ENCODE measurements around the gene ZNF302. TPM values are rescaled to one million over a fixed set of nuclear protein-coding genes. Genes with fewer than 3 reads are reported as not detected.

Gene ZNF302
- polyA plus RNA-seq, 1 donor from 2014 or later, result 107 TPM

DNA sequence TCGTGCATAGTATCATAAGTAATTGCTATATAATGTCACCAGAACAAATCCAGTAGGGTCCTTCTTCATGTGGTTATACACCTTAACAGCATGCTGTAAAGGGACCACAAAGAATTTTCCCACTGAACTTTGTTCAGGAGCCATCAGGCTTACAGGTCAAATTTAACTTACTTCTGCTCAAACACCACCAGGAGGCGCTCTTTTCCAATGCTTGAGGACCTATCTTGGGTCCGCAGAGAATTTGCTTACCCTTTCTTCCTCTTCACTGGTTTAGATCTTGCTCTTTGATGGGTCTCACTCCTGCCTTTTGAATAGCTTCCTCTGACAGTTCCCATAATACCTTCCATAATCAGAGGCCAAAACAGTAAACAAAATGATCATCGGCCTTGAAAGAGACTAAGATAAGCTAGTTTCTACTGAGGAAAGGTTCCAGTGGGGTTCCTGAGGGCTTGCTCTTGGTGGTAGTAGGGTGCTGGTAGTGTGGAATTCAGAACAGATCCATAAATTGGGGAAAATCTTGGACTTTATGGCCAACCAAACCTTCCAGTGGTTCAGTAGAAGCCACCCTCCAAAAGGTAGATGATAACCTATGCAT lies 37.9 kb upstream of the ZNF302 start:
- no peak overlapping the region for H3K27ac ChIP-seq (ENCODE audit: low read length)
- H3K4me2 ChIP-seq (ENCODE audit: low read length), result no peak overlapping the region
- no peak overlapping the region for H3K9ac ChIP-seq (ENCODE audit: low read length)
- H3K27me3 ChIP-seq (ENCODE audit: insufficient read depth, low read depth, low read length), result no peaks in the 10 kb centered on the region
- H3K9me3 ChIP-seq (ENCODE audit: low read length), result no peaks in the 10 kb centered on the region
- no peaks in the 10 kb centered on the region for H3K79me2 ChIP-seq (replicated peaks; ENCODE audit: insufficient read depth, low read length)
- no peaks in the 10 kb centered on the region for H3K9me2 ChIP-seq (ENCODE audit: insufficient read depth, low read length)
- H2AFZ ChIP-seq (ENCODE audit: low read depth, low read length), result no peak overlapping the region
- H3K36me3 ChIP-seq (ENCODE audit: insufficient read depth, low read length), result no peaks in the 10 kb centered on the region
- H3F3A ChIP-seq (ENCODE audit: insufficient read depth, low read length, poor library complexity, severe bottlenecking), result no peaks in the 10 kb centered on the region
- no peaks in the 10 kb centered on the region for H4K20me1 ChIP-seq (ENCODE audit: insufficient read depth)
- TF ChIP-seq EP300 (conservative IDR thresholded peaks at IDR 0.05; ENCODE audit: poor library complexity, severe bottlenecking) (no peak), SMC3 (conservative IDR thresholded peaks at IDR 0.05; ENCODE audit: poor library complexity) (peak; percentile 67), POLR2AphosphoS5 (IDR thresholded peaks at IDR 0.05) (no peak), RAD21 (conservative IDR thresholded peaks at IDR 0.05) (peak; percentile 66), MXI1 (conservative IDR thresholded peaks at IDR 0.05; ENCODE audit: poor library complexity, severe bottlenecking) (no peak), TAF1 (IDR thresholded peaks at IDR 0.05; ENCODE audit: low read depth) (no peak), EZH2 (IDR thresholded peaks at IDR 0.05; ENCODE audit: borderline replicate concordance, insufficient read depth, low read length, poor library complexity, severe bottlenecking) (no peak)
- TF ChIP-seq, protein P1, sequence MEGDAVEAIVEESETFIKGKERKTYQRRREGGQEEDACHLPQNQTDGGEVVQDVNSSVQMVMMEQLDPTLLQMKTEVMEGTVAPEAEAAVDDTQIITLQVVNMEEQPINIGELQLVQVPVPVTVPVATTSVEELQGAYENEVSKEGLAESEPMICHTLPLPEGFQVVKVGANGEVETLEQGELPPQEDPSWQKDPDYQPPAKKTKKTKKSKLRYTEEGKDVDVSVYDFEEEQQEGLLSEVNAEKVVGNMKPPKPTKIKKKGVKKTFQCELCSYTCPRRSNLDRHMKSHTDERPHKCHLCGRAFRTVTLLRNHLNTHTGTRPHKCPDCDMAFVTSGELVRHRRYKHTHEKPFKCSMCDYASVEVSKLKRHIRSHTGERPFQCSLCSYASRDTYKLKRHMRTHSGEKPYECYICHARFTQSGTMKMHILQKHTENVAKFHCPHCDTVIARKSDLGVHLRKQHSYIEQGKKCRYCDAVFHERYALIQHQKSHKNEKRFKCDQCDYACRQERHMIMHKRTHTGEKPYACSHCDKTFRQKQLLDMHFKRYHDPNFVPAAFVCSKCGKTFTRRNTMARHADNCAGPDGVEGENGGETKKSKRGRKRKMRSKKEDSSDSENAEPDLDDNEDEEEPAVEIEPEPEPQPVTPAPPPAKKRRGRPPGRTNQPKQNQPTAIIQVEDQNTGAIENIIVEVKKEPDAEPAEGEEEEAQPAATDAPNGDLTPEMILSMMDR (IDR thresholded peaks at IDR 0.05; ENCODE audit: poor library complexity, severe bottlenecking), result peak; percentile 67
- TF ChIP-seq, protein P2, sequence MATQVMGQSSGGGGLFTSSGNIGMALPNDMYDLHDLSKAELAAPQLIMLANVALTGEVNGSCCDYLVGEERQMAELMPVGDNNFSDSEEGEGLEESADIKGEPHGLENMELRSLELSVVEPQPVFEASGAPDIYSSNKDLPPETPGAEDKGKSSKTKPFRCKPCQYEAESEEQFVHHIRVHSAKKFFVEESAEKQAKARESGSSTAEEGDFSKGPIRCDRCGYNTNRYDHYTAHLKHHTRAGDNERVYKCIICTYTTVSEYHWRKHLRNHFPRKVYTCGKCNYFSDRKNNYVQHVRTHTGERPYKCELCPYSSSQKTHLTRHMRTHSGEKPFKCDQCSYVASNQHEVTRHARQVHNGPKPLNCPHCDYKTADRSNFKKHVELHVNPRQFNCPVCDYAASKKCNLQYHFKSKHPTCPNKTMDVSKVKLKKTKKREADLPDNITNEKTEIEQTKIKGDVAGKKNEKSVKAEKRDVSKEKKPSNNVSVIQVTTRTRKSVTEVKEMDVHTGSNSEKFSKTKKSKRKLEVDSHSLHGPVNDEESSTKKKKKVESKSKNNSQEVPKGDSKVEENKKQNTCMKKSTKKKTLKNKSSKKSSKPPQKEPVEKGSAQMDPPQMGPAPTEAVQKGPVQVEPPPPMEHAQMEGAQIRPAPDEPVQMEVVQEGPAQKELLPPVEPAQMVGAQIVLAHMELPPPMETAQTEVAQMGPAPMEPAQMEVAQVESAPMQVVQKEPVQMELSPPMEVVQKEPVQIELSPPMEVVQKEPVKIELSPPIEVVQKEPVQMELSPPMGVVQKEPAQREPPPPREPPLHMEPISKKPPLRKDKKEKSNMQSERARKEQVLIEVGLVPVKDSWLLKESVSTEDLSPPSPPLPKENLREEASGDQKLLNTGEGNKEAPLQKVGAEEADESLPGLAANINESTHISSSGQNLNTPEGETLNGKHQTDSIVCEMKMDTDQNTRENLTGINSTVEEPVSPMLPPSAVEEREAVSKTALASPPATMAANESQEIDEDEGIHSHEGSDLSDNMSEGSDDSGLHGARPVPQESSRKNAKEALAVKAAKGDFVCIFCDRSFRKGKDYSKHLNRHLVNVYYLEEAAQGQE (IDR thresholded peaks at IDR 0.05; ENCODE audit: borderline replicate concordance), result no peak
- no peak overlapping the region for H3K4me3 ChIP-seq (ENCODE audit: low read length)

DNA sequence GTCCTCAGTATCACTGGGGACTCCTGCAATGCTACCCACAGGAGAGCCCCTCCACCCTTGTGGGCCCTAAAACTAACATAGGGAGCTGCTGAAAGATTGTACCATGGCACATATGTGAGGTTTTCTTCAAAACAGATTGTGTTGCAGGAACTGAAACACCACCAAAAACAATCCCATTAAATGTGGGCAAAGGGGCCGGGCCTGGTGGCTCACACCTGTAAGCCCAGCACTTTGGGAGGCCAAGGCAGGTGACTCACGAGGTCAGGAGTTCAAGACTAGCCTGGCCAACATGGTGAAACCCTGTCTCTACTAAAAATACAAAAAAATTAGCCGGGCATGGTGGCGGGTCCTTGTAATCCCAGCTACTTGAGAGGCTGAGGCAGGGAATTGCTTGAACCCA lies 35.2 kb upstream of the ZNF302 start:
- H3K9me2 ChIP-seq (ENCODE audit: insufficient read depth, low read length), result no peaks in the 10 kb centered on the region
- no peak overlapping the region for H3K27ac ChIP-seq (ENCODE audit: low read length)
- no peak overlapping the region for H3K9ac ChIP-seq (ENCODE audit: low read length)
- no peaks in the 10 kb centered on the region for H3K9me3 ChIP-seq (ENCODE audit: low read length)
- TF ChIP-seq, protein P2 (IDR thresholded peaks at IDR 0.05; ENCODE audit: borderline replicate concordance), result no peak
- no peaks in the 10 kb centered on the region for H3K27me3 ChIP-seq (ENCODE audit: insufficient read depth, low read depth, low read length)
- H3K36me3 ChIP-seq (ENCODE audit: insufficient read depth, low read length), result no peaks in the 10 kb centered on the region
- H4K20me1 ChIP-seq (ENCODE audit: insufficient read depth), result no peaks in the 10 kb centered on the region
- H3K4me2 ChIP-seq (ENCODE audit: low read length), result no peak overlapping the region
- no peak overlapping the region for H2AFZ ChIP-seq (ENCODE audit: low read depth, low read length)
- no peaks in the 10 kb centered on the region for H3F3A ChIP-seq (ENCODE audit: insufficient read depth, low read length, poor library complexity, severe bottlenecking)
- no peaks in the 10 kb centered on the region for H3K79me2 ChIP-seq (replicated peaks; ENCODE audit: insufficient read depth, low read length)
- no peak overlapping the region for H3K4me3 ChIP-seq (ENCODE audit: low read length)
